ENCODE results near the gene DDR2.

DNA sequence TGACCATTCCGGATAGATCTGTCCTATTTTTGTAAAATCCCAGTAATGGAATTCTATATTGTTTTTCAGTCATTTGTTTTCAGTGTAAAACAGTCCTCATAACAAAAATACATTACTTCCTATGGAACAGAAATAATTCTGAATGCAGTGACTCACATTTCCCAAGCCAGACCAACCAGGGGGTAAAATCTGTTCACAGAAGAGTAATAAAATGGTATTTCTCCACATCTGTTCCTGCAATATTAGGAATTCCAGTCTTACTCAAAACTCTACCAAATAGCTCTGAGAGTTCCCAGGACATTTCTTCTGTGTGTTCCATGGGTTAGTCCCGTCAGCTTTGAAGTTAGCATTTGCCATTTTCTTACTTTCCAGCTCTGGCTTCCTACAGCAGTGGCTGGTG lies 2.6 kb upstream of the DDR2 start:
- TF ChIP-seq, protein P1, sequence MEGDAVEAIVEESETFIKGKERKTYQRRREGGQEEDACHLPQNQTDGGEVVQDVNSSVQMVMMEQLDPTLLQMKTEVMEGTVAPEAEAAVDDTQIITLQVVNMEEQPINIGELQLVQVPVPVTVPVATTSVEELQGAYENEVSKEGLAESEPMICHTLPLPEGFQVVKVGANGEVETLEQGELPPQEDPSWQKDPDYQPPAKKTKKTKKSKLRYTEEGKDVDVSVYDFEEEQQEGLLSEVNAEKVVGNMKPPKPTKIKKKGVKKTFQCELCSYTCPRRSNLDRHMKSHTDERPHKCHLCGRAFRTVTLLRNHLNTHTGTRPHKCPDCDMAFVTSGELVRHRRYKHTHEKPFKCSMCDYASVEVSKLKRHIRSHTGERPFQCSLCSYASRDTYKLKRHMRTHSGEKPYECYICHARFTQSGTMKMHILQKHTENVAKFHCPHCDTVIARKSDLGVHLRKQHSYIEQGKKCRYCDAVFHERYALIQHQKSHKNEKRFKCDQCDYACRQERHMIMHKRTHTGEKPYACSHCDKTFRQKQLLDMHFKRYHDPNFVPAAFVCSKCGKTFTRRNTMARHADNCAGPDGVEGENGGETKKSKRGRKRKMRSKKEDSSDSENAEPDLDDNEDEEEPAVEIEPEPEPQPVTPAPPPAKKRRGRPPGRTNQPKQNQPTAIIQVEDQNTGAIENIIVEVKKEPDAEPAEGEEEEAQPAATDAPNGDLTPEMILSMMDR (IDR thresholded peaks at IDR 0.05): no peak
- no peak for TF ChIP-seq POLR2AphosphoS5 (IDR thresholded peaks at IDR 0.05)
- no peak for TF ChIP-seq POLR2A (IDR thresholded peaks at IDR 0.05)
- no peak for TF ChIP-seq EP300 (IDR thresholded peaks at IDR 0.05)
